ENCODE measurements around the gene B4GALT2.

DNA sequence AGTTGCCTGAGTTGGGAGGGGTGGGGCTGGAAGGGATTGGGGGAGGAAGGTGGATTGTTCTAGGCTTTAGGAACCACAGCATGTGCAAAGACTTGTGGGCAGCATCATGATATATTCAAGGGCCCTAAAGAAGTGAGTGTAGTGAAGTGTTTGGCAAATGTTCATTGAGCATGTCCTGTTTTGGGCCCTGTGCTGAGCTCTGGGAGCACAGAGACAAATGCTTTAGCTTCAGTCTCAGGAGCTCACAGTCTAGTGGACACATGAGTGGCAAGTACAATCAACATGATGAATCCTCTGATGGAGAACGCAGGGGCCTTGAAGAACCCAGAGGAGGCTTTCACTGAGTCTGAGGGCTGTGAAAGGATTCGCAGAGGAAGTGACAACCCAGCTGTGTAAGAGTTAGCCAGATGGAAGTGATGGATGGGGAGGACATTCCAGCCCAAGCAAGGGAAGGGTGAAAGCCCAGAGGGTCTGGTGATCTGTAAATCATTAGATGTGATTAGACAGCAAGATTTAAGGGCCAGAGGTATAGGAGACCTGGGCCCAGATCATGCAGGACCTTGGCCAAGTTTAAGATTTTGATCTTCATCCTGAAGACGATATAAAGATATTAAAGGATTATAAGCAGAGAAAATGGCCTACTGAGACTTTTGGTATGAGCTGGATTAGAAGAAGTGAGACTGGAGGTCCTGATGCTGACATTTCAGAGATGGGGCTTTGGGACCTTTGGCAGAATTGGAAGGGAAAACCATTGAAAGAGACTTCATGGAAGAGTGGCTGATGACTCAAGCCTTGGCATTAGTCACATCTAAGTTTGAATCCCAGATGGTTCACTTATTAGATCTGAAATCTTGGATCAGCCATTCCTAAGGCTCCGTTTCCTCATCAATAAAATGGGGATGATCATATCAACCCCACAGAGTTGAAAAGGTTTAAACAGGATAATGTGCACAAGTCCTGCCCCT, 27.7 kb upstream of the B4GALT2 start:
- TF ChIP-seq, protein P1, sequence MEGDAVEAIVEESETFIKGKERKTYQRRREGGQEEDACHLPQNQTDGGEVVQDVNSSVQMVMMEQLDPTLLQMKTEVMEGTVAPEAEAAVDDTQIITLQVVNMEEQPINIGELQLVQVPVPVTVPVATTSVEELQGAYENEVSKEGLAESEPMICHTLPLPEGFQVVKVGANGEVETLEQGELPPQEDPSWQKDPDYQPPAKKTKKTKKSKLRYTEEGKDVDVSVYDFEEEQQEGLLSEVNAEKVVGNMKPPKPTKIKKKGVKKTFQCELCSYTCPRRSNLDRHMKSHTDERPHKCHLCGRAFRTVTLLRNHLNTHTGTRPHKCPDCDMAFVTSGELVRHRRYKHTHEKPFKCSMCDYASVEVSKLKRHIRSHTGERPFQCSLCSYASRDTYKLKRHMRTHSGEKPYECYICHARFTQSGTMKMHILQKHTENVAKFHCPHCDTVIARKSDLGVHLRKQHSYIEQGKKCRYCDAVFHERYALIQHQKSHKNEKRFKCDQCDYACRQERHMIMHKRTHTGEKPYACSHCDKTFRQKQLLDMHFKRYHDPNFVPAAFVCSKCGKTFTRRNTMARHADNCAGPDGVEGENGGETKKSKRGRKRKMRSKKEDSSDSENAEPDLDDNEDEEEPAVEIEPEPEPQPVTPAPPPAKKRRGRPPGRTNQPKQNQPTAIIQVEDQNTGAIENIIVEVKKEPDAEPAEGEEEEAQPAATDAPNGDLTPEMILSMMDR (IDR thresholded peaks at IDR 0.05; ENCODE audit: insufficient read depth, low read length, poor library complexity, severe bottlenecking) = no peak
- TF ChIP-seq EZH2phosphoT487 (conservative IDR thresholded peaks at IDR 0.05; ENCODE audit: low read length) = no peak
